IMR-90 (cell line): ENCODE results near the gene CLNK. TPM values are rescaled to one million over a fixed set of nuclear protein-coding genes. Genes with fewer than 3 reads are reported as not detected.

Experiments used
- ATAC-seq: fragments of 200-7000 bp; cut with Tn5 transposase; 2 replicates; pipeline ENCODE4 v1.9.1; 2020; ENCODE audit warnings: low read depth, mild to moderate bottlenecking, moderate library complexity
- BruUV-seq: library from RNA; stranded (reverse); fragments of 400-500 nt; replicated peaks from 2 replicates; lab custom pipeline; 2021; lab: Mats Ljungman, UMichigan
- CTCF ChIA-PET: fragments of 300-600 bp; formaldehyde crosslinking; extraction: SDS; loops from one replicate; lab custom pipeline; 2021; ENCODE audit warnings: antibody characterized with exemption; lab: Yijun Ruan, JAX
- POLR2A ChIA-PET: fragments of 300-600 bp; sonication (Branson Sonifier 250); formaldehyde crosslinking; loops from one replicate; lab custom pipeline; 2022; ENCODE audit warnings: antibody characterized with exemption; ENCODE audit not compliant: unreplicated experiment; lab: Charles Lee
- DNase-seq: peaks from one replicate; pipeline ENCODE4 v3.0.0; 2013
- H2AFZ ChIP-seq: replicated peaks from 2 replicates; pipeline ENCODE3; 2013; ENCODE audit warnings: low read length, mild to moderate bottlenecking; ENCODE audit not compliant: poor library complexity
- H2AK5ac ChIP-seq: 2 replicates; pipeline ENCODE4 v1.6.1; 2013; ENCODE audit warnings: low read depth, low read length, inconsistent platforms
- H2AK9ac ChIP-seq: replicated peaks from 2 replicates; pipeline ENCODE3; 2013; ENCODE audit warnings: mild to moderate bottlenecking, low read depth, low read length, moderate library complexity; ENCODE audit not compliant: poor library complexity
- H2BK120ac ChIP-seq: 2 replicates; pipeline ENCODE4 v1.6.1; 2013; ENCODE audit warnings: low read depth, low read length, inconsistent platforms
- H2BK15ac ChIP-seq: 3 replicates; pipeline ENCODE4 v1.6.1; 2013; ENCODE audit warnings: low read depth, low read length, inconsistent platforms
- H2BK20ac ChIP-seq: 2 replicates; pipeline ENCODE4 v1.6.1; 2013; ENCODE audit warnings: low read depth, mild to moderate bottlenecking, inconsistent platforms, low read length, moderate library complexity
- H2BK5ac ChIP-seq: 2 replicates; pipeline ENCODE4 v1.6.1; 2013; ENCODE audit warnings: mild to moderate bottlenecking, low read depth, low read length, inconsistent platforms; ENCODE audit not compliant: poor library complexity, severe bottlenecking
- H3K14ac ChIP-seq: replicated peaks from 2 replicates; pipeline ENCODE4 v1.6.1; 2013; ENCODE audit warnings: low read depth, low read length, inconsistent platforms
- H3K18ac ChIP-seq: 2 replicates; pipeline ENCODE4 v1.6.1; 2013; ENCODE audit warnings: low read depth, low read length, control low read depth
- H3K23ac ChIP-seq: 2 replicates; pipeline ENCODE4 v1.6.1; 2013; ENCODE audit warnings: low read depth, low read length, inconsistent platforms
- H3K27ac ChIP-seq: 2 replicates; pipeline ENCODE4 v1.5.1; 2013; ENCODE audit warnings: mild to moderate bottlenecking, control low read depth, low read length; ENCODE audit not compliant: insufficient read depth
- H3K27me3 ChIP-seq: 2 replicates; pipeline ENCODE4 v1.6.1; 2013; ENCODE audit warnings: low read length; ENCODE audit not compliant: control insufficient read depth, insufficient read depth
- H3K36me3 ChIP-seq: 2 replicates; pipeline ENCODE4 v1.6.1; 2013; ENCODE audit warnings: low read length, mixed read lengths; ENCODE audit not compliant: control insufficient read depth, insufficient read depth
- H3K4ac ChIP-seq: 2 replicates; pipeline ENCODE4 v1.6.1; 2013; ENCODE audit warnings: low read depth, low read length, inconsistent platforms
- H3K4me1 ChIP-seq: 2 replicates; pipeline ENCODE4 v1.6.1; 2013; ENCODE audit warnings: low read length, mixed read lengths; ENCODE audit not compliant: control insufficient read depth, insufficient read depth
- H3K4me2 ChIP-seq: 2 replicates; pipeline ENCODE4 v1.6.1; 2013; ENCODE audit warnings: low read depth, mild to moderate bottlenecking, control low read depth, low read length, moderate library complexity
- H3K4me3 ChIP-seq: 2 replicates; pipeline ENCODE4 v1.5.1; 2013; ENCODE audit warnings: low read depth, mild to moderate bottlenecking, control low read depth, low read length, moderate library complexity; ENCODE audit not compliant: insufficient read depth
- H3K56ac ChIP-seq: 2 replicates; pipeline ENCODE4 v1.6.1; 2013; ENCODE audit warnings: low read length, inconsistent platforms; ENCODE audit not compliant: insufficient read depth; ENCODE audit errors: extremely low read depth
- H3K79me1 ChIP-seq, 2 experiments: 2 replicates each; pipeline ENCODE4 v1.6.1; 2013; ENCODE audit warnings: low read length in 2 of 2, inconsistent platforms in 1 of 2, low read depth in 1 of 2
- H3K9ac ChIP-seq: 2 replicates; pipeline ENCODE4 v1.6.1; 2013; ENCODE audit warnings: low read depth, low read length, control low read depth
- H3K9me1 ChIP-seq: 2 replicates; pipeline ENCODE4 v1.6.1; 2013; ENCODE audit warnings: low read length, inconsistent platforms; ENCODE audit not compliant: insufficient read depth
- H3K9me3 ChIP-seq: 2 replicates; pipeline ENCODE4 v1.6.1; 2013; ENCODE audit warnings: low read length; ENCODE audit not compliant: control insufficient read depth, insufficient read depth
- H4K20me1 ChIP-seq: 2 replicates; pipeline ENCODE4 v1.6.1; 2013; ENCODE audit warnings: low read length, inconsistent platforms; ENCODE audit not compliant: insufficient read depth
- H4K5ac ChIP-seq: 2 replicates; pipeline ENCODE4 v1.6.1; 2013; ENCODE audit warnings: mild to moderate bottlenecking, low read depth, low read length, control low read depth
- H4K8ac ChIP-seq, 2 experiments: 2 replicates each; pipeline ENCODE4 v1.6.1; 2013; ENCODE audit warnings: low read depth in 2 of 2, low read length in 2 of 2, control low read depth in 1 of 2, inconsistent platforms in 1 of 2
- H4K91ac ChIP-seq: 2 replicates; pipeline ENCODE4 v1.6.1; 2013; ENCODE audit warnings: low read depth, low read length, inconsistent platforms; ENCODE audit not compliant: insufficient read depth
- BHLHE40 ChIP-seq: fragments of 150-350 bp; IDR thresholded peaks from 2 replicates; pipeline ENCODE4 v1.6.1; 2016; ENCODE audit warnings: mild to moderate bottlenecking, low read depth, low read length
- CTCF ChIP-seq: conservative IDR thresholded peaks from 2 replicates; pipeline ENCODE4 v1.5.1; 2012; ENCODE audit warnings: mild to moderate bottlenecking, low read depth, low read length, improper control_type of control experiment
- MAZ ChIP-seq: IDR thresholded peaks from 2 replicates; pipeline ENCODE4 v1.6.1; 2012; ENCODE audit warnings: low read depth, mild to moderate bottlenecking, low read length, improper control_type of control experiment, moderate library complexity, borderline replicate concordance
- MXI1 ChIP-seq: IDR thresholded peaks from 2 replicates; pipeline ENCODE4 v1.6.1; 2012; ENCODE audit warnings: low read depth, mild to moderate bottlenecking, low read length, moderate library complexity, borderline replicate concordance
- NFE2L2 ChIP-seq: fragments of 150-350 bp; IDR thresholded peaks from 2 replicates; pipeline ENCODE4 v1.6.1; 2016; ENCODE audit warnings: low read depth, mild to moderate bottlenecking, low read length
- POLR2A ChIP-seq: IDR thresholded peaks from 2 replicates; pipeline ENCODE4 v1.6.1; 2012; ENCODE audit warnings: mild to moderate bottlenecking, low read depth, low read length
- RCOR1 ChIP-seq: IDR thresholded peaks from 2 replicates; pipeline ENCODE4 v1.6.1; 2012; ENCODE audit warnings: mild to moderate bottlenecking, low read length, improper control_type of control experiment; ENCODE audit not compliant: insufficient replicate concordance
- RFX5 ChIP-seq: IDR thresholded peaks from 2 replicates; pipeline ENCODE4 v1.8.0; 2012; ENCODE audit warnings: low read depth, mild to moderate bottlenecking, low read length, moderate library complexity
- SMC3 ChIP-seq: fragments of 150-350 bp; IDR thresholded peaks from 2 replicates; pipeline ENCODE4 v1.6.1; 2016; ENCODE audit warnings: low read depth, mild to moderate bottlenecking, antibody characterized with exemption, low read length, moderate library complexity
- WGBS, 2 experiments: methylation state at CpG; one replicate each; pipeline versions ENCODE4 v1.1.5 to v1.1.7; 2013; ENCODE audit warnings: missing lambda C conversion rate in 2 of 2; ENCODE audit not compliant: insufficient read length in 1 of 2; ENCODE audit errors: extremely low coverage in 2 of 2; 5-methylcytosine and 5-hydroxymethylcytosine counted together
- dilution Hi-C: fragments of 300-500 bp; cut with HindIII; formaldehyde crosslinking; loops from one replicate; pipeline ENCODE4 v1.14.3; 2018; ENCODE audit warnings: low sequenced_read_pairs; ENCODE audit not compliant: unreplicated experiment
- in situ Hi-C: fragments of 300-500 bp; cut with MboI; formaldehyde crosslinking; loops from 3 replicates; pipeline ENCODE4 v1.14.3; 2019; ENCODE audit warnings: low sequenced_read_pairs, inconsistent platforms, mixed read lengths
- intact Hi-C: fragments of 100-400 bp; cut with micrococcal nuclease; formaldehyde crosslinking; loops from 2 replicates; pipeline ENCODE4 v1.10.0; 2022
- polyA plus RNA-seq, 3 experiments: library from polyadenylated mRNA; depleted of rRNA; stranded (reverse); fragments of >200 nt; gene quantifications; 2 replicates each; pipeline ENCODE4 v1.2.3, GENCODE V29; 2012; ENCODE audit warnings: low replicate concordance in 1 of 3
- total RNA-seq: library from RNA; depleted of rRNA; stranded (reverse); fragments of >200 nt; gene quantifications from 2 replicates; pipeline ENCODE4 v1.2.3, GENCODE V29; 2012

Gene CLNK
- total and polyA plus RNA-seq, 2 of the 4 experiments (the other 2 are of a cell fraction) = not detected

- Histone ChIP-seq H3K23ac (no peak overlapping the region), H2BK20ac (no peak overlapping the region), H3K4me3 (no peak overlapping the region), H4K20me1 (no peaks in the 10 kb centered on the region), H3K27ac (no peak overlapping the region), H3K79me1 (no peaks in the 10 kb centered on the region), H3K14ac (no peak overlapping the region), H3K4me2 (no peak overlapping the region), H4K91ac (no peak overlapping the region), H2AK9ac (no peak overlapping the region), H2BK5ac (no peak overlapping the region), H3K27me3 (no peaks in the 10 kb centered on the region), H3K9ac (no peak overlapping the region), H2AK5ac (no peak overlapping the region), H2AFZ (no peak overlapping the region), H3K4me1 (no peaks in the 10 kb centered on the region), H3K9me1 (no peaks in the 10 kb centered on the region), H3K36me3 (no peaks in the 10 kb centered on the region), H4K8ac (no peak overlapping the region), H2BK15ac (no peak overlapping the region), H3K9me3 (peaks cover 6% of the 10 kb centered on the region), H3K4ac (no peak overlapping the region), H2BK120ac (no peak overlapping the region), H4K5ac (no peak overlapping the region), H3K56ac (no peak overlapping the region), H3K18ac (no peak overlapping the region)
- in situ Hi-C loops = loop anchor here (25.0 kb wide), 1 partner anchor 97 kb away; no protein-coding TSS in a partner anchor
- no TSS peak for BruUV-seq
- ATAC-seq (no peak), DNase-seq (no peak)
- ChIA-PET POLR2A (no interaction called here), CTCF (interaction anchor here (0.6 kb wide), 1 partner anchor 22 kb away, joined by 3 read pairs; no protein-coding TSS in a partner anchor)
- no CpG with 5 or more reads among the region's 4 CpGs for WGBS, 2 experiments
- intact Hi-C loops = no loop called here
- dilution Hi-C loops = no loop called here
- no peak for TF ChIP-seq MAZ
- no peak for TF ChIP-seq RCOR1
- no peak for TF ChIP-seq CTCF
- TF ChIP-seq NFE2L2 = no peak
- no peak for TF ChIP-seq SMC3
- TF ChIP-seq BHLHE40 = no peak
- no peak for TF ChIP-seq MXI1
- no peak for TF ChIP-seq POLR2A
- no peak for TF ChIP-seq RFX5
Observed at GRCh38 chr4:10715135-10715534, 30.6 kb upstream of the CLNK start.
